Right ventricle myocardium inferior (tissue), 1 donor: ENCODE measurements around the gene ATPAF1. TPM values are rescaled to one million over a fixed set of nuclear protein-coding genes. Genes with fewer than 3 reads are reported as not detected.
"Not testable (repeated sequence)": the region's sequence is repeated elsewhere in the genome, so short reads cannot be mapped to it uniquely, and the experiment has no call there.

Experiments used
- ATAC-seq: fragments of 200-7000 bp; cut with Tn5 transposase; one replicate; pipeline ENCODE4 v1.9.1; 2020; ENCODE audit warnings: mild to moderate bottlenecking, moderate library complexity
- DNase-seq: peaks from one replicate; pipeline ENCODE4 v3.0.0; 2021; ENCODE audit errors: missing footprints
- intact Hi-C: fragments of 100-400 bp; cut with DNase I; formaldehyde crosslinking; loops from one replicate; pipeline ENCODE4 v1.11.0; 2022
- long read RNA-seq: library from polyadenylated mRNA; unstranded; transcript quantifications from one replicate; pipeline ENCODE4 v2.0.0, GENCODE V29; 2021
- total RNA-seq: library from RNA; stranded (reverse); fragmentation: NEBNext Ultra II Directional; extraction: Animal tissue kit (Norgen Biotek cat#: 25700); gene quantifications from one replicate; pipeline ENCODE4 v1.2.1, GENCODE V29; 2021
- donor health status: DM: no; HTN: yes; CAD: no; lungs with severe emphysema.

The ATPAF1 gene
- total RNA-seq, result 191 TPM
- long read RNA-seq, full-length matches to known transcripts, result 284 of 313 reads
- long read RNA-seq, partial matches to known transcripts, result 5 of 313 reads
- long read RNA-seq, other reads (novel, unspliced or antisense), result 24 of 313 reads

GRCh38 chr1:46667782-46668760, at the start of gene ATPAF1:
TSS of gene ATPAF1 (minus strand) at chr1:46668364. CDS start at chr1:46668322, 42 bp downstream.
- DNase-seq (peak; percentile 90), ATAC-seq (peak; percentile 95)
- intact Hi-C loops, result loop anchor here (2.0 to 5.0 kb wide), 2 partner anchors 51 kb away; partner anchors contain the start of genes EFCAB14 and MOB3C

- intact Hi-C loops, result loop anchor here (2.0 kb wide), 2 partner anchors 49 to 101 kb away; partner anchors contain the start of genes ATPAF1 and MOB3C
- ATAC-seq, result no peak
- no peak for DNase-seq
Observed at GRCh38 chr1:46717654-46718053, 49.5 kb upstream of the ATPAF1 start.

- DNase-seq (no peak), ATAC-seq (no peak)
- intact Hi-C loops, result no loop called here
Observed at GRCh38 chr1:46714976-46715375, 46.8 kb upstream of the ATPAF1 start.

GRCh38 chr1:46708121-46708520, 40.0 kb upstream of the ATPAF1 start:
- ATAC-seq (no peak), DNase-seq (no peak)
- intact Hi-C loops, result no loop called here

- intact Hi-C loops, result no loop called here
- DNase-seq, result no peak
- no peak for ATAC-seq
Observed at GRCh38 chr1:46705408-46705807, 37.2 kb upstream of the ATPAF1 start.

- no peak for ATAC-seq
- intact Hi-C loops, result no loop called here
- DNase-seq, result no peak
Observed at GRCh38 chr1:46703927-46704641, 35.9 kb upstream of the ATPAF1 start.

- intact Hi-C loops, result no loop called here
- ATAC-seq (no peak), DNase-seq (no peak)
Observed at GRCh38 chr1:46699666-46700065, 31.5 kb upstream of the ATPAF1 start.

GRCh38 chr1:46697053-46697452, 28.9 kb upstream of the ATPAF1 start:
- no peak for ATAC-seq
- no peak for DNase-seq
- intact Hi-C loops, result no loop called here

GRCh38 chr1:46694676-46695075, 26.5 kb upstream of the ATPAF1 start:
- DNase-seq, intact Hi-C loops, ATAC-seq: not testable (repeated sequence)

- DNase-seq (no peak), ATAC-seq (peak; percentile 60)
- intact Hi-C loops, result no loop called here
Observed at GRCh38 chr1:46692811-46693770, 24.9 kb upstream of the ATPAF1 start.

- ATAC-seq (no peak), DNase-seq (no peak)
- intact Hi-C loops, result no loop called here
Observed at GRCh38 chr1:46691997-46692790, 24.0 kb upstream of the ATPAF1 start.

GRCh38 chr1:46690931-46691421, 22.8 kb upstream of the ATPAF1 start:
- intact Hi-C loops, result no loop called here
- ATAC-seq, result no peak
- no peak for DNase-seq

- no peak for ATAC-seq
- intact Hi-C loops, result no loop called here
Observed at GRCh38 chr1:46689897-46690296, 21.7 kb upstream of the ATPAF1 start.

GRCh38 chr1:46689356-46689755, 21.2 kb upstream of the ATPAF1 start:
- DNase-seq, result no peak
- no peak for ATAC-seq
- intact Hi-C loops, result no loop called here

More at GRCh38 chr1:46689897-46690296, 21.7 kb upstream of the ATPAF1 start:
- no peak for DNase-seq

- ATAC-seq (no peak), DNase-seq (no peak)
- intact Hi-C loops, result no loop called here
Observed at GRCh38 chr1:46687921-46688509, 19.9 kb upstream of the ATPAF1 start.

- intact Hi-C loops, result no loop called here
- DNase-seq (no peak), ATAC-seq (no peak)
Observed at GRCh38 chr1:46687093-46687659, 19.0 kb upstream of the ATPAF1 start.

- no peak for ATAC-seq
- intact Hi-C loops, result no loop called here
- no peak for DNase-seq
Observed at GRCh38 chr1:46686255-46686654, 18.1 kb upstream of the ATPAF1 start.
